ENCODE results near the gene RPL36A.

GRCh38 chrX:101362116-101362515, 28.7 kb upstream of the RPL36A start:
- TF ChIP-seq CTCF (IDR thresholded peaks at IDR 0.05; ENCODE audit: low read depth, low read length), result no peak
- no peak for TF ChIP-seq EZH2phosphoT487 (IDR thresholded peaks at IDR 0.05; ENCODE audit: low read depth)
